Measurements from ENCODE around the gene ZFPM1.

The ZFPM1 gene

GRCh38 chr16:88418869-88419268 lies 34.2 kb upstream of the ZFPM1 start:
- no peak for DNase-seq

GRCh38 chr16:88419790-88420189 lies 33.3 kb upstream of the ZFPM1 start:
- no peak for DNase-seq

GRCh38 chr16:88420496-88420895 lies 32.6 kb upstream of the ZFPM1 start:
- DNase-seq, result no peak

DNA sequence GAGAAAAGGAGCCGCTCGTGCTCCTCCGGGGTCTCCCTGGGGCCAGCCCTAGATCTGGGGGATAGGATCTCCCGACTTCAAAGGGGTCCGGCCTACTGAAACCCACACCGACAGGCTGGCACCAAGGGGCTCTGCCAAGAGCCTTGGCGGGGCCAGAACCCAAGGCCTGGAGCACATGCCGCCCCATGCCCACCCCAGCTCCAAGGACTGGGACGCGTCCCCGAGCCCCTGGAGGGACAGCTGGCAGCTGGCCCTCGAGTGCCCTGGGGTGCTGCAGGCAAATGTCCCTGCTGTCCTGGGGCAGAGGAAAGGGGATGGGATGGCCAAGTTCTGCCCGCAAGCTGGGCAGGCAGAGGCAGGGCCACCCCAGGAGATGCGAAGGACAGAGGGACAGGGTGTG lies 31.8 kb upstream of the ZFPM1 start:
- DNase-seq, result no peak

- DNase-seq, result no peak
These were observed 31.1 kb upstream of the ZFPM1 start for GRCh38 chr16:88421871-88422433.

- DNase-seq, result no peak
These were observed 30.2 kb upstream of the ZFPM1 start for GRCh38 chr16:88422733-88423447.

DNA sequence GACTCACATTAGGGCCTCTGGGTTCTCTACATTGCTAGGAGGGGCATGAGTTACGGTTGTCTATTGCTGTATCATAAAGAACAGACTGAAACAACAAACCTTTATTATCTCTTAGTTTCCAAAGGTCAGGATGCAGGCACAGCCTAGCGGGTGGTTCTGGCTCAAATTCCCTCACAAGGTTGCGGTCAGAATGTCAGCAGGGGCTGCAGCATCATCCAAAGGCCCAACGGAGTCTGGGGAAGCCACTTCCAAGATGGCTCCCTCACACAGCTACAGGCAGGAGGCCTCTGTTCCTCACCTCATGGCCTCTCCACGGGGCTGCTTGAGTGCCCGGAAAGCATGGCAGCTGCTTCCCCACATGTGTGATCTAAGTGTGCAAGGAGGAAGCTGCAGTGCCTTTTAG lies 29.6 kb upstream of the ZFPM1 start:
- DNase-seq, result no peak

GRCh38 chr16:88424587-88425235 lies 28.4 kb upstream of the ZFPM1 start:
- DNase-seq, result no peak

- no peak for DNase-seq
These were observed 27.1 kb upstream of the ZFPM1 start for GRCh38 chr16:88426018-88426417.

- no peak for DNase-seq
These were observed 25.7 kb upstream of the ZFPM1 start for GRCh38 chr16:88427376-88427775.

GRCh38 chr16:88428156-88428555 lies 24.9 kb upstream of the ZFPM1 start:
- DNase-seq, result no peak

DNA sequence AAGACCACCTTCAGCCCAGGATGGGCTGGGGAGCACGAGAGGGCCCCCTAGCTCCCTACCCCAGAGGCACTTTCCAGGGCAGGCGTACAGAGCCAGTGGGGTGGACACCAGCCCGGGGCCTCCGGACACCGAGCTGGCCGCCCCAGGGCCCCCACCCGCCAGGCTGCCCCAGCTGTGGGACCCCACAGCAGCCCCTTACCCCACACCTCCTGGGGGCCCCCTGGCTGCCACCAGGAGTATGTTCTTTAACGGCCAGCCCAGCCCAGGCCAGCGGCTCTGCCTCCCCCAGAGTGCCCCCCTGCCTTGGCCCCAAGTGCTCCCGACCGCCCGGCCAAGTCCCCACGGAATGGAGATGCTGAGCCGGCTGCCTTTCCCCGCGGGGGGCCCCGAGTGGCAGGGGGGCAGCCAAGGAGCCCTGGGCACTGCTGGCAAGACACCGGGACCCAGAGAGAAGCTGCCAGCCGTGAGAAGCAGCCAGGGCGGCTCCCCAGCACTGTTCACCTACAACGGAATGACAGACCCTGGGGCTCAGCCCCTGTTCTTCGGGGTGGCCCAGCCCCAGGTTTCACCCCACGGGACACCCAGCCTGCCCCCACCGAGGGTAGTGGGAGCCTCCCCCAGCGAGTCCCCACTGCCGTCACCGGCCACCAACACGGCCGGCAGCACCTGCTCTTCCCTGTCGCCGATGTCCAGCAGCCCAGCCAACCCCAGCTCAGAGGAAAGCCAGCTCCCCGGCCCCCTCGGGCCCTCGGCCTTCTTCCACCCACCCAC lies 24.3 kb upstream of the ZFPM1 start:
- no peak for DNase-seq

DNA sequence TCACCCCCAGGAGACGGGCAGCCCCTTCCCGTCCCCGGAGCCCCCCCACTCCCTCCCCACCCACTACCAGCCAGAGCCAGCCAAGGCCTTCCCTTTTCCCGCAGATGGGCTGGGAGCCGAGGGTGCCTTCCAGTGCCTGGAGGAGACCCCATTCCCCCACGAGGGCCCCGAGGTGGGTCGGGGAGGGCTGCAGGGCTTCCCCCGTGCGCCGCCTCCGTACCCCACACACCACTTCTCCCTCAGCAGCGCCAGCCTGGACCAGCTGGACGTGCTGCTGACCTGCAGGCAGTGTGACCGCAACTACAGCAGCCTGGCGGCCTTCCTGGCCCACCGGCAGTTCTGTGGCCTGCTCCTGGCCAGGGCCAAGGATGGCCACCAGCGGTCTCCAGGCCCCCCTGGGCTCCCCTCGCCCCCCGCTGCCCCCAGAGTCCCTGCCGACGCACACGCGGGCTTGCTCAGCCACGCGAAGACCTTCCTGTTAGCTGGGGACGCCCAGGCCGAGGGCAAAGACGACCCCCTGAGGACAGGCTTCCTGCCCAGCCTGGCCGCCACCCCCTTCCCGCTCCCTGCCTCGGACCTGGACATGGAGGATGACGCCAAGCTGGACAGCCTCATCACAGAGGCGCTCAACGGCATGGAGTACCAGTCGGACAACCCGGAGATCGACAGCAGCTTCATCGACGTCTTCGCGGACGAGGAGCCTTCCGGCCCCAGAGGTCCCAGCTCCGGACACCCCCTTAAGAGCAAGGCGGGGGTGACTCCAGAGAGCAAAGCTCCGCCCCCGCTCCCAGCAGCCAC lies 23.5 kb upstream of the ZFPM1 start:
- DNase-seq, result no peak

- DNase-seq, result no peak
These were observed 22.9 kb upstream of the ZFPM1 start for GRCh38 chr16:88430185-88430523.

DNA sequence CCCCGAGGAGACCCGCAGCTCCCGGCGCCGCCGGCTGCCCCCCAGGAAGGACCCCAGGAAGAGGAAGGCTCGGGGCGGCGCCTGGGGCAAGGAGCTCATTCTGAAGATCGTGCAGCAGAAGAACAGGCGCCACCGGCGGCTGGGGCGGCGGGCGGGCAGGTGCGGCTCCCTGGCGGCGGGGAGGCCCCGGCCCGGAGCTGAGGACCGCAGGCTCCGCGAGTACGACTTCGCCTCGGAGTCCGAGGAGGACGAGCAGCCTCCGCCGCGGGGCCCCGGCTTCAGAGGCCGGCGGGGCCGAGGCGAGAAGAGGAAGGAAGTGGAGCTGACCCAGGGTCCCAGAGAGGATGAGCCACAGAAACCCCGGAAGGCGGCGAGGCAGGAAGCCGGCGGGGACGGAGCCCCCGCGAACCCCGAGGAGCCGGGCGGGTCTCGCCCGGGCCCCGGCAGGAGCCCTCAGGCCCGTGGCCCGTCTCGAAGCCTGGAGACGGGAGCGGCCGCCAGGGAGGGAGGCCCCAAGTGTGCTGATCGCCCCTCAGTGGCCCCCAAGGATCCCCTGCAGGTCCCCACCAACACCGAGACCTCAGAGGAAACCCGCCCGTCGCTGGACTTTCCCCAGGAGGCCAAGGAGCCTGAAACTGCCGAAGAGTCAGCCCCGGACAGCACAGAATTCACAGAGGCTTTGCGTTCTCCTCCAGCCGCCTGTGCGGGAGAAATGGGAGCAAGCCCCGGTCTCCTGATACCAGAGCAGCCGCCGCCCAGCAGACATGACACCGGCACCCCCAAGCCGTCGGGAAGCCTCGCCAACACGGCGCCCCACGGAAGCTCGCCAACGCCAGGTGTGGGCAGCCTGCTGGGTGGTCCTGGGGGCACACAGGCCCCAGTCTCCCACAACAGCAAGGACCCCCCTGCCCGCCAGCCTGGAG lies 22.3 kb upstream of the ZFPM1 start:
- DNase-seq, result no peak

GRCh38 chr16:88431651-88432050 lies 21.4 kb upstream of the ZFPM1 start:
- no peak for DNase-seq

DNA sequence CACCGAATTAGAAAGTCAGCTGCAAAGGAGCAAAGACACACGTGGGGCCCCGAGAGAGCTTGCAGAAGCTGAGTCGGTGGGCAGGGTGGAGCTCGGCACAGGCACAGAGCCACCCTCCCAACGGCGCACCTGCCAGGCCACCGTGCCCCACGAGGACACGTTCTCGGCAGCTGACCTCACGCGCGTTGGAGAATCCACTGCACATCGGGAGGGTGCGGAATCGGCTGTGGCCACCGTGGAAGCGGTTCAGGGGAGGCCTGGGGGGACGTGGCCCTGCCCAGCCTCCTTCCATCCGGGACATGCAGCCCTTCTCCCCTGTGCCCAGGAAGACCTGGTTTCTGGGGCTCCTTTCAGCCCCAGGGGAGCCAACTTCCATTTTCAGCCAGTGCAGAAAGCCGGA lies 20.9 kb upstream of the ZFPM1 start:
- no peak for DNase-seq

DNA sequence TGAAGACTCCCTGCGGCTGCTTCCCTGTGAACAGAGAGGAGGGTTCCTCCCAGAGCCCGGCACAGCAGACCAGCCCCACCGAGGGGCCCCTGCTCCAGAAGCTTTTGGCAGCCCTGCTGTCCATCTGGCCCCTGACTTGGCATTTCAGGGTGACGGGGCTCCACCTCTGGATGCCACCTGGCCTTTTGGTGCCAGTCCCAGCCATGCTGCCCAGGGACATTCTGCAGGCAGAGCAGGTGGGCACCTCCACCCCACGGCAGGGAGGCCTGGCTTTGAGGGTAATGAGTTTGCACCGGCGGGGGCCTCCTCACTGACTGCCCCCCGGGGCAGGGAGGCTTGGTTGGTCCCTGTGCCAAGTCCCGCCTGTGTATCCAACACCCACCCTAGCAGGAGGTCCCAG lies 20.3 kb upstream of the ZFPM1 start:
- no peak for DNase-seq

DNA sequence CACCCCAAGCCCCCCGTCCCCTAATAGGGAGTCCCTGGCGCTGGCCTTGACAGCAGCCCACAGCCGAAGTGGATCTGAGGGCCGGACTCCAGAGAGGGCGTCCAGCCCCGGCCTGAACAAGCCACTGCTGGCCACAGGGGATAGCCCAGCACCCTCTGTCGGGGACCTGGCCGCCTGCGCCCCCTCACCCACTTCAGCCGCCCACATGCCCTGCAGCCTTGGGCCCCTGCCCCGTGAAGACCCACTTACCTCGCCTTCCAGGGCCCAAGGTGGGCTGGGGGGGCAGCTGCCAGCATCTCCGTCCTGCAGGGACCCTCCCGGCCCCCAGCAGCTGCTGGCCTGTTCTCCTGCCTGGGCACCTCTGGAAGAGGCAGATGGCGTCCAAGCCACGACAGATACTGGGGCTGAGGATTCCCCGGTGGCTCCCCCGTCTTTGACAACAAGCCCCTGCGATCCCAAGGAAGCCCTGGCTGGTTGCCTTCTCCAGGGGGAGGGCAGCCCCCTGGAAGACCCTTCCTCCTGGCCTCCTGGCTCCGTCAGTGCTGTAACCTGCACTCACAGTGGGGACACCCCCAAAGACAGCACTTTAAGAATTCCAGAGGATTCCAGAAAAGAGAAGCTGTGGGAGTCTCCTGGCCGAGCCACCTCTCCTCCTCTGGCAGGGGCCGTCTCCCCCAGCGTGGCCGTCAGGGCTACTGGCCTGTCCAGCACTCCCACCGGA lies 19.3 kb upstream of the ZFPM1 start:
- DNase-seq, result no peak

GRCh38 chr16:88434353-88434690 lies 18.8 kb upstream of the ZFPM1 start:
- no peak for DNase-seq

- no peak for DNase-seq
These were observed 18.3 kb upstream of the ZFPM1 start for GRCh38 chr16:88434746-88435145.
